Cardiac fibroblast (primary cell): ENCODE data around the gene IRAK1BP1.
A peak's percentile ranks its signal among the peaks of the same experiment; 100 is the strongest.
"Not testable (repeated sequence)": the region's sequence is repeated elsewhere in the genome, so short reads cannot be mapped to it uniquely, and the experiment has no call there.

Source experiments
- DNase-seq, 2 donors: peaks; one replicate each; pipeline versions ENCODE4 v3.0.0 to v3.0.0-alpha.2; 2010; ENCODE audit warnings: low read depth in 2 of 2
- H3K4me3 ChIP-seq, 2 donors: replicated peaks in 1 of 2; 1 replicate in 1 of 2; 2 replicates in 1 of 2; pipeline ENCODE4 v1.5.1; 2011; ENCODE audit warnings: low read depth in 2 of 2, low read length in 2 of 2, mild to moderate bottlenecking in 2 of 2, moderate library complexity in 1 of 2
- TF ChIP-seq, protein P1 (sequence below): IDR thresholded peaks from one replicate; pipeline ENCODE4 v1.5.1; 2011; ENCODE audit warnings: low read depth, mild to moderate bottlenecking, low read length, inconsistent platforms

Gene IRAK1BP1

DNA sequence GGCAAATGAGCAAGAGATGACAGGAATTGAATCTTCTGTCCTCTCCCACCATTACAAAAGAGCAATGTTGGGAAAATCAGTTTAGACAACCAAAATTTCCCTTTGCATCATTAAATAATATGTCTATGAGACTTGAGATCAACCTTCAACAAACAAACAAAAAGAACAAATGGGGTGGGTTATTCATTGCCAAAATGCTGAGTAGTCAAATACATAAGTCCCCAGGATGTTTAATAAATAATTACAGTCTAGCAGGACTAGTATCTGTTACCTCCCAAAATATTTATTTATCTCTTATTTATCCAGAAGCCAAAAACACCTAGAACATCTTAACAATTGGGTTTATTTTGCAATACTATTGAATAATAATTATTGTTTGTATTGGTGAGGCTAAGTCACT is 16.2 kb upstream of the IRAK1BP1 start:
- TF ChIP-seq, protein P1, sequence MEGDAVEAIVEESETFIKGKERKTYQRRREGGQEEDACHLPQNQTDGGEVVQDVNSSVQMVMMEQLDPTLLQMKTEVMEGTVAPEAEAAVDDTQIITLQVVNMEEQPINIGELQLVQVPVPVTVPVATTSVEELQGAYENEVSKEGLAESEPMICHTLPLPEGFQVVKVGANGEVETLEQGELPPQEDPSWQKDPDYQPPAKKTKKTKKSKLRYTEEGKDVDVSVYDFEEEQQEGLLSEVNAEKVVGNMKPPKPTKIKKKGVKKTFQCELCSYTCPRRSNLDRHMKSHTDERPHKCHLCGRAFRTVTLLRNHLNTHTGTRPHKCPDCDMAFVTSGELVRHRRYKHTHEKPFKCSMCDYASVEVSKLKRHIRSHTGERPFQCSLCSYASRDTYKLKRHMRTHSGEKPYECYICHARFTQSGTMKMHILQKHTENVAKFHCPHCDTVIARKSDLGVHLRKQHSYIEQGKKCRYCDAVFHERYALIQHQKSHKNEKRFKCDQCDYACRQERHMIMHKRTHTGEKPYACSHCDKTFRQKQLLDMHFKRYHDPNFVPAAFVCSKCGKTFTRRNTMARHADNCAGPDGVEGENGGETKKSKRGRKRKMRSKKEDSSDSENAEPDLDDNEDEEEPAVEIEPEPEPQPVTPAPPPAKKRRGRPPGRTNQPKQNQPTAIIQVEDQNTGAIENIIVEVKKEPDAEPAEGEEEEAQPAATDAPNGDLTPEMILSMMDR = no peak
- DNase-seq = no peak
- H3K4me3 ChIP-seq = no peak overlapping the region

DNA sequence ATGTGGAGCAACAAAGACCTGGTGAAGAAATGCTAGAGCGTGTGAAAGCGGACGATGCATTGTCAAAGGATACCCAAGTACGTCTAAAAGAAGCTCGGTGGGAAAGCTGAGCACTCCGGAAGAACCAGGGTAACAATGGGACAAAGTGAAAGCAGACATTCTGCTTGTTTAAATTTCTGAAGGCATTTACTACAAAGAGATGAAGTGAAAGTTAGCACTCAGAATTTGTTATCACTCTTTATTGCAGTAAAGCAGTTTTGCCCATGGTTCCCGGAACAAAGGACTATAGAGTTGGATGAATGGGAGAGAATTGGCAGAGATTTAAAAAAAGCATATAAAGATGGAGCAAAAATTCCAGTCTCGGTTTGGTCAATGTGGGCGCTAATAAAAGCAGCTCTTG is 12.8 kb upstream of the IRAK1BP1 start:
- no peak for DNase-seq
- no peak overlapping the region for H3K4me3 ChIP-seq
- TF ChIP-seq, protein P1 = no peak

DNA sequence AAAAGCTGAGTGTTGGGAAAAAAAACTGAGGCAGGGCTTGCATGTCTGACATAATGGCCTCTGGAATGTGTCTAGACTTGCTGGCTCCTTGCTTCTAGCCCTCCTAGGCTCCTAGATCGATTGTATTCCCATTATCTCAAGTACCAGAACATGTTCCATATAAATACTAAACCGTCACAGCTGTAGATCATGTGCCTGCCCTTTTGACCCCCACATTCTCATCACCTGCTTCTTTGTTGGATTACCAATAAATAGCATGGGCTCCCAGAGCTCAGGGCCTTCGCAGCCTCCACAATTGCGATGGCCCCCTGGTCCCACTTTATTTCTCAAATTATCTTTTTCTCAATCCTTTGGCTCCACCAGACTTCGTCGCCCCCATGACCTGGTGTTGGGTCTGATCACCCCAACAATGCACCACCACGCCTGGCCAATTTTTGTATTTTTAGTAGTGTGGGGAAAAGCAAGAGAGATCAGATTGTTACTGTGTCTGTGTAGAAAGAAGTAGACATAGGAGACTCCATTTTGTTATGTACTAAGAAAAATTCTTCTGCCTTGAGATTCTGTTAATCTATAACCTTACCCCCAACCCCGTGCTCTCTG is 8.9 kb upstream of the IRAK1BP1 start:
- H3K4me3 ChIP-seq, DNase-seq: not testable (repeated sequence)

DNA sequence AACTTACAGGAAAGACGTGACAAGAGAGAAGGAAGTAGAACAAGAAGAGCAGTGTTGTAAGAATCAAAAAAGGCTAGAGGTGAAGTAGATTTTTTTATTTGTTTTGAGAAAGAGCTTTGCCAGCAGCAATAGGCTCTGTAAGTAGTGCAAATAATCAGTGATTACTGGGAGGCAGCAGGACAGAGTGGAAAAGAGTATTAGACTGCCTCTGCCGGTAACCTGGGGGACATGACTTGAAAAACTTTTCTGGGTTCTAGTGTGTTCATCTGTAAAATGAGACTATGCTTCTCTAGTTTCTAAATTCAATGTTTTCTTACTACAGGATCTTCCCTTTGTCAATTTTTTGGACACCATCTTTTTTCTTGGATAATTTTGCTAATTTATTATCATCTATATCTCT is 5.8 kb upstream of the IRAK1BP1 start:
- DNase-seq = peak in 1 of 2 donors; percentile 3
- H3K4me3 ChIP-seq = no peak overlapping the region
- TF ChIP-seq, protein P1 = no peak

DNA sequence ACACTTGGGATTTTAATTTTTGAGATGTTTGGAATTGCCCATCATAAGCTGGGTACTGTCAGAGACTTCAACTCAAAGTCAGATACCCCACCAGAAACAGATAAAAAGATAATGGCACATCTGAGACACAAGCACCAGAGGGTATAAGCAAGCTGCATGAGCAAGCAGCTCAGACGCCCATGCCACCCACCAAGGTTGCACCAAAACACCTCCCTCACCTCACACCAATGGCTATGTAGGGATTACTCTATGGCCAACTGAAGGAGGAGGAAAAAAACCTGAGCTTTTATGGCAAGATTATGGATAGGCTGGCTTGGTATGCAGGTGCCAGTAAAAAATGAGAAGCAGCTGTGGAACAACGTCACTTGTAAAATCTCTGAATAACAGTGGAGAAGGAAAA is 3.8 kb upstream of the IRAK1BP1 start:
- no peak for DNase-seq
- no peak overlapping the region for H3K4me3 ChIP-seq
- TF ChIP-seq, protein P1 = no peak

DNA sequence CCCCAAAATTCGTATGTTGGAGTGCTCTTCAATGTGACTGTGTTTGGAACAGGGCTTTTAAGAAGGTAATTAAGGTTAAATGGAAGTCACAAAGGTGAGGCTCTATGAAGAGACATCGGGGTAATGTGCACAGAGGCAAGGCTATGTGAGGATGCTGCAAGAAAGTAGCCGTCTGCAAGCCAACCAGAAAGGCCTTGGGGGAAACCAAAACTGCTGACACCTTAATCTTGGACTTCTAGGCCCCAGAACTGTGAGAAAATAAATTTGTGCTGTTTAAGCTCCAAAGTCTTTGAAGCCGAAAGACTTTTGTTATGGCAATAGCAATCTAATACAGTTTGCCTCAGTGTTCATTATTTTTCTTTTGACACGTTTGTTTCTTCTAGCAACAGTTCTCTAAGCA is 2.4 kb upstream of the IRAK1BP1 start:
- no peak overlapping the region for H3K4me3 ChIP-seq
- TF ChIP-seq, protein P1 = no peak
- DNase-seq = no peak

DNA sequence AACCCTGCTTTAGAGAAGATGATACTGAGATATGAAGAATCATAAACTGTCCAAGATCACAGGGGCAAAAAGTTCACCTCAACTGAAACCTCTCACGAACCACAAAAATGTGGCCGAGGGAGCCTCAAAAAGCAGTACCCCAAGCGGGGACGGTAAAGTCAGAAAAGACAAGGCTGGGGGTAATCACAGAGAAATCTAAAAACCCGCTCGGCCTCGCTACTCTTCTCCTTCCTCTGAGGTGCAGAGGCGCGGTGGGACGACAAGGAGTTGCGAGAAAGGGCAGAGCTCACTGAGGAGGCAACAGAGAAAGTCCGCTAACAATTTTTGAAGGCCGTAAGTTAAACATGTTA is 356 bp upstream of the IRAK1BP1 start:
- TF ChIP-seq, protein P1 = no peak
- H3K4me3 ChIP-seq = peak overlapping the region; percentile 92 to 93
- no peak for DNase-seq
